ENCODE data around the gene SNX15. TPM values are rescaled to one million over a fixed set of nuclear protein-coding genes. Genes with fewer than 3 reads are reported as not detected.
"Not testable (repeated sequence)": the region's sequence is repeated elsewhere in the genome, so short reads cannot be mapped to it uniquely, and the experiment has no call there.

The SNX15 gene
- 10 to 100 TPM; 15.7 to 39.0 (median 27.3) TPM for total RNA-seq

- H3K27ac ChIP-seq: peak within 1 kb of the TSS; percentile 78 to 94 (median 88)
- H3K4me3 ChIP-seq: peak within 1 kb of the TSS; percentile 46 to 67 (median 58)
- TF ChIP-seq, protein P1, sequence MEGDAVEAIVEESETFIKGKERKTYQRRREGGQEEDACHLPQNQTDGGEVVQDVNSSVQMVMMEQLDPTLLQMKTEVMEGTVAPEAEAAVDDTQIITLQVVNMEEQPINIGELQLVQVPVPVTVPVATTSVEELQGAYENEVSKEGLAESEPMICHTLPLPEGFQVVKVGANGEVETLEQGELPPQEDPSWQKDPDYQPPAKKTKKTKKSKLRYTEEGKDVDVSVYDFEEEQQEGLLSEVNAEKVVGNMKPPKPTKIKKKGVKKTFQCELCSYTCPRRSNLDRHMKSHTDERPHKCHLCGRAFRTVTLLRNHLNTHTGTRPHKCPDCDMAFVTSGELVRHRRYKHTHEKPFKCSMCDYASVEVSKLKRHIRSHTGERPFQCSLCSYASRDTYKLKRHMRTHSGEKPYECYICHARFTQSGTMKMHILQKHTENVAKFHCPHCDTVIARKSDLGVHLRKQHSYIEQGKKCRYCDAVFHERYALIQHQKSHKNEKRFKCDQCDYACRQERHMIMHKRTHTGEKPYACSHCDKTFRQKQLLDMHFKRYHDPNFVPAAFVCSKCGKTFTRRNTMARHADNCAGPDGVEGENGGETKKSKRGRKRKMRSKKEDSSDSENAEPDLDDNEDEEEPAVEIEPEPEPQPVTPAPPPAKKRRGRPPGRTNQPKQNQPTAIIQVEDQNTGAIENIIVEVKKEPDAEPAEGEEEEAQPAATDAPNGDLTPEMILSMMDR (IDR thresholded peaks at IDR 0.05): peak; percentile 55 to 92 (median 78)
- TF ChIP-seq POLR2A (IDR thresholded peaks at IDR 0.05): peak; percentile 66 to 78
- H3K4me1 ChIP-seq: peaks cover 0 to 18% (median 4%) of the 10 kb centered on the region in 4 donors
- no peaks in the 10 kb centered on the region for H3K9me3 ChIP-seq
- no peaks in the 10 kb centered on the region for H3K27me3 ChIP-seq
- DNase-seq: peak; percentile 94 to 97 (median 95)
- H3K36me3 ChIP-seq: peaks cover 0 to 12% (median 0%) of the 10 kb centered on the region in 3 donors
These were observed at the start of gene SNX15 for GRCh38 chr11:65027213-65028067. Gene SNX15 (plus strand): TSS chr11:65027439. CDS start chr11:65027538, 99 bp downstream.

GRCh38 chr11:64983339-64983738 is 43.9 kb upstream of the SNX15 start:
- not testable (repeated sequence) for H3K27me3 ChIP-seq, H3K4me3 ChIP-seq, H3K27ac ChIP-seq, H3K9me3 ChIP-seq, H3K36me3 ChIP-seq, DNase-seq, H3K4me1 ChIP-seq

GRCh38 chr11:64987998-64988854 is 39.0 kb upstream of the SNX15 start:
- Histone ChIP-seq H3K4me1 (peaks cover 0 to 20% (median 14%) of the 10 kb centered on the region in 4 donors), H3K36me3 (no peaks in the 10 kb centered on the region), H3K9me3 (no peaks in the 10 kb centered on the region), H3K4me3 (no peak overlapping the region), H3K27ac (peak overlapping the region in 1 of 4 donors; percentile 73), H3K27me3 (no peaks in the 10 kb centered on the region)
- no peak for DNase-seq
- TF ChIP-seq POLR2A (IDR thresholded peaks at IDR 0.05): no peak
- TF ChIP-seq, protein P1 (IDR thresholded peaks at IDR 0.05): no peak

- Histone ChIP-seq H3K4me3 (peak overlapping the region in 1 of 4 donors; percentile 14), H3K36me3 (peaks cover 0 to 3% (median 0%) of the 10 kb centered on the region in 3 donors), H3K27ac (peak overlapping the region; percentile 28 to 73 (median 58)), H3K9me3 (no peaks in the 10 kb centered on the region), H3K27me3 (no peaks in the 10 kb centered on the region), H3K4me1 (peaks cover 0 to 20% (median 14%) of the 10 kb centered on the region in 4 donors)
- no peak for DNase-seq
- TF ChIP-seq POLR2A (IDR thresholded peaks at IDR 0.05): no peak
- TF ChIP-seq, protein P1 (IDR thresholded peaks at IDR 0.05): no peak
These were observed 37.8 kb upstream of the SNX15 start for GRCh38 chr11:64989416-64989815.

DNA sequence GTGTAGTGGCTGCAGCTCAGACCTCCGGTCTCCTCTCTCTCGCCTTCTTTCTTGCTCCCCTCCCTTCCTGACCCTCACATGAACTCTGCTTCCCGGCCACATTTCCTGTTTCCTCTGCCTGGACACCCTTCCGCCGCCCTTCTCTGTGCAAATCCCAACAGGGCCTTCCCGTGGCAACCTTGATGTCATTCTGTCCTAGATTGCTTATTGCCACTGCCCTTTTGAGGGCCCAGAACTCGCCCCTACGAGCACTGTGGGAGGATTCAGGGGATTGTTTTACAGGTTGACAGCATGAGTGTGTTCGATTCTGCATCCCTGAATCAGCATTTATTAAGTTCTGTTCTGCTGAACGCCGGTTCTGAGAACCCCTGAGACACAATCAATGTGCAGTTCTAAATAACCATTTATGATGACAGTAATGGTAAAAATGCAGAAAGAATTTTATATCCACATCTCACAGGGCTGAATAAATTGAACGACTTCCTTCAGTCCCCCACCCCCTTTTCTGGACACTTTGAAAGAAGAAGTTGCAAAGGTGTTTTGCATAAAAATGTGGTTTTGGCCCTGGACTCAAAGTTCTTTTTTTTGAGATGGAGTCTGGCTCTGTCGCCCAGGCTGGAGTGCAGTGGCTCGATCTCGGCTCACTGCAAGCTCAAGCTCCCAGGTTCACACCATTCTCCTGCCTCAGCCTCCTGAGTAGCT is 36.9 kb upstream of the SNX15 start:
- peaks cover 0 to 20% (median 16%) of the 10 kb centered on the region in 4 donors for H3K4me1 ChIP-seq
- TF ChIP-seq, protein P1 (IDR thresholded peaks at IDR 0.05): no peak
- no peak for TF ChIP-seq POLR2A (IDR thresholded peaks at IDR 0.05)
- peak in 2 of 3 donors; percentile 53 to 56 for DNase-seq
- H3K27me3 ChIP-seq: no peaks in the 10 kb centered on the region
- H3K4me3 ChIP-seq: peak overlapping the region in 1 of 4 donors; percentile 14
- H3K27ac ChIP-seq: peak overlapping the region; percentile 43 to 73 (median 58)
- H3K36me3 ChIP-seq: peaks cover 0 to 3% (median 0%) of the 10 kb centered on the region in 3 donors
- H3K9me3 ChIP-seq: no peaks in the 10 kb centered on the region
